ENCODE results near the gene NFATC1.

NFATC1 gene

DNA sequence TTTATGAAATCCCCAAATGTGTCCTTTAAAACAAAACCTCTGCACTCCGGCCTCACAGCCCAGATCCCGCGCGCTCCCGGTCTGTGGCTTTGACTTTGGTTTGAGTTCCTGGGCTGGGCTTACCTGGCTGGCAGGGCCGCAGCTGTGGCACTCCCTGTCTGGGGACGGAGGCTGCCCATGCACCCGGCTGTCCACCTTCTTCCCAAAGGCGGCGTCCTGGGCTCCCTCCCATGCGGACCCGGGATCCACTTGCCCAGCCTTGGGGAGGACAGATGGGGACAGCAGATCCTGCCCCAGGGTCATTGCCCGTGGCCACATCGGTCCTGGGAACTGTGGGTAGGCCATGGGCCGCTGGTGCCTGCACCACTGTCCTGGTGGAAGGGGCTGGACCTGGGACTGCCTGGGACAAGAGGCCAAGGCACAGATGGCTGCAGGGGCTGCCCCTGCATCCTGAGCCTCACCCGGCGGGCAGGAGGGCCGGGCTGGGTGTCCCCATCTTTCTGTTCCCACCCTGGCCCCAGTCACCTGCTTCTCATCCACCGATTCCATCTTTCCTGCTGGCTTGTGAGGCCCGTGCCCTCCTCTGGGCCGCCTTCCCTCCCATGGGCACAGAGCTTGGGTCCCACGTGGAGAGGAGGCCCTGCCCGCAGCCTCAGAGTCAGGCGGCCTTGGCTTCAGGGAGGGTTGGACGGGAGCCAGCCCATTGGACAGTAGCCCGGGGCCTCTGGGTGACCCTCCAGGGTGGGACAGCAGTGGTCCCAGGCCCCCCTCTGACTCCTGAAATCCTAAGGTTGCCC, 27.7 kb downstream of the NFATC1 start:
- DNase-seq (ENCODE audit: low read depth): no peak

DNA sequence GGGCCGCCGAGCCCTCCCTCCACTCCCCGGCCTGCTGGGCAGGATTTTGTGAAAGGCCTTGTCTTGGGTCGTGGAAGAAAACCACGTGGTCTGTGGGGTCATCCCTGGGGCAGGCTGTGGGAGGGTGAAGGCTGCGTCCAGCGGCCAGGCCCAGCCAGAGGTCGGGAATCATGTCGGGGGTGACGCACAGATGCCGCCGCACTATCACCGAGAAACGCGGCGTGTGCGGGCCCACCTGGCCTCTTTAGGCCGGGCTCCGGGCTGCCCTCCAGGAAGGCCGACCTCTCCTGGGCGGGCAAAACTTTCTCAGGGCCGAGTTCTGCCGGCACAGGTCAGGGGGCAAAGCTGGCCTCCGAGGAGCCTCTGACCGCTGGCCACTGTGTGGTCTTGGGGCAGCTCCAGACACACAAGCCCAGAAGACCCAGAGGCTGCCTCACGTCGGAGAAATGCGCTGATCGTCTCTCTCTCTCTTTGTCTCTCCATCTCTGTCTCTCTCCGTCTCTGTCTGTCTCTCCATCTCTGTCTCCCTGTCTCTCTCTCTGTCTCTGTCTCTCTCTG, 28.4 kb downstream of the NFATC1 start:
- no peak for DNase-seq (ENCODE audit: low read depth)

DNA sequence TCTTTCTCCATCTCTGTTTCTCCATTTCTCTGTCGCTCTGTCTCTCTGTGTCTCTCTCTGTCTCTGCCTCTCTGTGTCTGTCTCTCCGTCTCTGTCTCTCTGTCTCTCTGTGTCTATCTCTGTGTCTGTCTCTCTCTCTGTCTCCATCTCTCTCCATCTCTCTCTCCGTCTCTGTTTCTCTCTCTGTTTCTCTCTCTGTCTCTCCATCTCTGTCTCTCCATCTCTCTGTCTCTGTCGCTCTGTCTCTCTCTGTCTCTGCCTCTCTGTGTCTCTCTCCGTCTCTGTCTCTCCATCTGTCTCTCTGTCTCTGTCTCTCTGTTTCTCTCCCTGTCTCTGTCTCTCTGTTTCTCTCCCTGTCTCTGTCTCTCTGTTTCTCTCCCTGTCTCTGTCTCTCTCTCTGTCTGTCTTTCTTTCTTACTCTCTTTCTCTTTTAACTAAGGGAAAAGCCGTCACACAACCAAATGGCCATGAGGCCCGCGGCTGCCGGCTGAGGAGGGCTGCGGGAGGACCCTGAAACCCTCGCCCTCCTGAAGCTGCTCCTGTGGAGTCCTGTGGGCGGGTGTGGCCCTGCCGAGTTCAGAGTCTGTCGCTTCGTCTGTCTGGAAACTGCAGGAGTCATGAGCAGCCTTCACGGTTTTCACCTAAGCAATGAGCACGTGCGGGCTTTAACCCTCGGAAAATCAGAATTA, 29.3 kb downstream of the NFATC1 start:
- no peak for DNase-seq (ENCODE audit: low read depth)

GRCh38 chr18:79425569-79425886, 29.8 kb downstream of the NFATC1 start:
- DNase-seq (ENCODE audit: low read depth): no peak

- no peak for DNase-seq (ENCODE audit: low read depth)
Observed at GRCh38 chr18:79426376-79427300, 30.9 kb downstream of the NFATC1 start.

- DNase-seq (ENCODE audit: low read depth): no peak
Observed at GRCh38 chr18:79427368-79428225, 31.9 kb downstream of the NFATC1 start.

DNA sequence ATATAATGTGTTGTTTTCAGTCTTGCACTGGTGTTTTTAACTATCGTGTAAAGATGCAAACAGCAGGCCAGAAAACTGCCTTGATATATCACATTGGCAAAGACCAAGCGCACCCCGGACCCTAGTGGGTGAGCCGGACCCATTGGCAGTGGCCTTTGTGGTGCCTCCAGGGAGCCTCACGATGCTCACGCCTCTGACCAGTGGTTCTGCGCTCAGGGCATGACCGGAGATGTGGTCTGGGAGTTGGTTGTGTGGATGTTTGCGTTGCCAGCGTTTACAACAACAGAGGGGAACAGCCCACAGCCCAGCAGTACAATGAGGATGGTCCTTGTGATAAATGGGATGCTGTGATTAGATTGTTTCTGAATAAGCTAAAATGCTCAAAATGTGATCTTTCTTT, 32.6 kb downstream of the NFATC1 start:
- no peak for DNase-seq (ENCODE audit: low read depth)

- no peak for DNase-seq (ENCODE audit: low read depth)
Observed at GRCh38 chr18:79429381-79429780, 33.7 kb downstream of the NFATC1 start.

GRCh38 chr18:79429785-79430281, 34.1 kb downstream of the NFATC1 start:
- DNase-seq (ENCODE audit: low read depth): no peak

GRCh38 chr18:79432376-79433120, 36.8 kb downstream of the NFATC1 start:
- no peak for DNase-seq (ENCODE audit: low read depth)

GRCh38 chr18:79433431-79433830, 37.7 kb downstream of the NFATC1 start:
- no peak for DNase-seq (ENCODE audit: low read depth)

DNA sequence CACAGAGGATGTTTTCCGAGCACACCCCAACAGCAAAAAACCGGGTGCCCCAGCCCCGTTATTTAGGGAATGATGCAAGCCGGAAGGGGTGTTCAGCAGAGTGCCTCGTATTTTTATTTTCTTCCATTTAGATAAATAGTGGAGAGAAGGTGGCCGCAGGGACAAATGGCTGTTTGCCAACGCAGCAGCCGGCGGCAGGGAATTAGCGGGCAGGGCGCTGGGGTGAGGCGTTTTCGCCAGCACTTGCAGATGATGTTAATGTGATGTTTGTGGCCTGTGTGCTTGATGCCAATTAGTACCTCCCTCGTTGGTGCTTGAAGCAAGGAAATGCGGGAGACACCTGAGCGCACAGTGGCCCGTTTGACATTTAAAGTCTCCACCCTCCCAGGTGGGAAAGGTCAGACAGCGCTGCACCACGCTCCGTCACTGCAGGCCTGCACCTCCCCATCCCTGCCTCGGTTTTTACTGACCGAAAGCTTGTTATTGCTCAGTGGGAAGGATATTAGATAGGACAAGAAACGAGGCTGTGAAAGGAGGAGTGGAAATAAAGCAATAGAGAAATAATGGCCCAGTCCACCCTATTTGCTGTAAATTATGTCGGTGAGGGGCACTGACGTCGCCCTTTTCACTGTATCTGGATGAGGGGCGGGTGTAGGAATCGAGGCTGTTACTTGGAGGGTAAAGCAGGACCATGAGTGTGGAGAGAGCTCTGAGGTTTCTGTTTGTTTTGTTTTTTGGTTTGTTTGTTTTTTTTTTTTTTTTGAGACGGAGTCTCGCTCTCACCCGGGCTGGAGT, 39.1 kb downstream of the NFATC1 start:
- no peak for DNase-seq (ENCODE audit: low read depth)

GRCh38 chr18:79436556-79437275, 41.0 kb downstream of the NFATC1 start:
- DNase-seq (ENCODE audit: low read depth): no peak

DNA sequence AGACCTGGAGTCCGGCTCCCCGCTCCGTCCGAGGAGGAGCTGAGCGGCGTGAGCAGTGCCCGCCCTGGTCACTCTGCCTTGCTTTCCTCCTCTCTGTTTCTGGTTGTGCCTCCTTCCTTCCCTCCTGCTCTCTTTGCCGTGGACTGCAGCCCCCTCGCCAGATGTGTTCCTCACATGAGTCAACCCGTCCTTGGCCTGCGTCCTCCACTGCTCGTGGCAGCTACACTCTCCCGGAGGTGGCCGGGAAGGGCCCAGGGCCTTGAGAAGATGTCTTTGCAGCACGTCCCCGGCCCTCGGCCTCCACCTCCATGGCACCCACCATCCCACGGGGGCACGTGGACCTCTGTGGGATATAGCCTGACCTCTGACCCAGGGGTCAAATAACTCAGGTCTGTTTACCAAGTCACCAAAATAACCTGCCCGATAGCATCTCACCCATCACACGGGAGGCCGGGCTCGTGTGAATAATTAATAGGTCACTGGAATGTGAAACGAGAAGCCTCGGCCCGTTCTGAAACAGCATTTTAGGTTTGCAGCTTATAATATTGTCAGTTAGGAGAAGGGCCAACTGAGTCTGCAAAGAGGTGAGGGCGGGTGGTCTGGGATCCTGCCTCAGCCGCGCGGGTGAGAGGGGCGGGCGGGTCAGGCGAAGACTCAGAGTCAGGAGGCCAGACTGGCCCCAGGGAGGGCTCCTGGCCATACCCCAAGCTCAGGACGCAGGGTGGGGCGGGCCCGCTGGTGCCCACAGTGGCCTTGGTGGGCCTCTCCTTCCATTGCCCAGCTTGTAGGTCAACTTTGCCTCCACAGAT, 42.6 kb downstream of the NFATC1 start:
- DNase-seq (ENCODE audit: low read depth): no peak

GRCh38 chr18:79438898-79439627, 43.3 kb downstream of the NFATC1 start:
- no peak for DNase-seq (ENCODE audit: low read depth)

- DNase-seq (ENCODE audit: low read depth): no peak
Observed at GRCh38 chr18:79439628-79440023, 43.9 kb downstream of the NFATC1 start.

GRCh38 chr18:79440316-79441110, 44.8 kb downstream of the NFATC1 start:
- no peak for DNase-seq (ENCODE audit: low read depth)

All from HS-5 (cell line).